Liver (tissue), 9 donors: ENCODE measurements around the gene CDC6. TPM values are rescaled to one million over a fixed set of nuclear protein-coding genes. Genes with fewer than 3 reads are reported as not detected.

Source experiments
- DNase-seq: peaks from one replicate; pipeline ENCODE4 v3.0.0-alpha.2; 2017; ENCODE audit warnings: low spot score
- H3K27ac ChIP-seq, 2 donors: one replicate each; pipeline ENCODE4 v1.7.0; 2013; ENCODE audit warnings: inconsistent platforms in 2 of 2, low read length in 2 of 2, control low read depth in 1 of 2, low read depth in 1 of 2, mild to moderate bottlenecking in 1 of 2
- H3K27me3 ChIP-seq, 4 donors: one replicate each; pipeline versions ENCODE4 v1.6.1 to v1.7.0; 2013; ENCODE audit warnings: low read length in 3 of 4, inconsistent platforms in 1 of 4, mild to moderate bottlenecking in 1 of 4, moderate library complexity in 1 of 4; ENCODE audit not compliant: control insufficient read depth in 4 of 4, insufficient read depth in 4 of 4
- H3K36me3 ChIP-seq, 4 donors: one replicate each; pipeline versions ENCODE4 v1.6.1 to v1.7.0; 2013; ENCODE audit warnings: low read length in 3 of 4, mild to moderate bottlenecking in 3 of 4, low read depth in 1 of 4, moderate library complexity in 1 of 4; ENCODE audit not compliant: control insufficient read depth in 4 of 4, insufficient read depth in 3 of 4
- H3K4me1 ChIP-seq, 4 donors: one replicate each; pipeline versions ENCODE4 v1.6.1 to v1.7.0; 2013; ENCODE audit warnings: low read length in 3 of 4, mild to moderate bottlenecking in 3 of 4, moderate library complexity in 1 of 4; ENCODE audit not compliant: control insufficient read depth in 4 of 4, insufficient read depth in 4 of 4
- H3K4me3 ChIP-seq, 3 donors: one replicate each; pipeline versions ENCODE4 v1.6.1 to v1.7.0; 2013; ENCODE audit warnings: low read length in 3 of 3, control low read depth in 1 of 3, low read depth in 1 of 3, mild to moderate bottlenecking in 1 of 3
- H3K9ac ChIP-seq, 2 donors: one replicate each; pipeline ENCODE4 v1.7.0; 2013; ENCODE audit warnings: low read length in 2 of 2, mild to moderate bottlenecking in 2 of 2, moderate library complexity in 2 of 2, control low read depth in 1 of 2, low read depth in 1 of 2
- H3K9me3 ChIP-seq, 4 donors: one replicate each; pipeline versions ENCODE4 v1.6.1 to v1.7.0; 2013; ENCODE audit warnings: low read length in 3 of 4; ENCODE audit not compliant: control insufficient read depth in 4 of 4
- EGR1 ChIP-seq, 2 donors: IDR thresholded peaks; 2 replicates each; pipeline ENCODE4 v1.6.1; 2016 to 2018; ENCODE audit warnings: antibody characterized with exemption in 2 of 2, low read depth in 2 of 2
- FOXA1 ChIP-seq: IDR thresholded peaks from 2 replicates; pipeline ENCODE4 v1.6.1; 2016; ENCODE audit warnings: antibody characterized with exemption
- GABPA ChIP-seq, 2 donors: IDR thresholded peaks in 1 of 2; conservative IDR thresholded peaks in 1 of 2; 2 replicates each; pipeline ENCODE4 v1.6.1; 2016; ENCODE audit warnings: antibody characterized with exemption in 2 of 2, mild to moderate bottlenecking in 1 of 2, moderate library complexity in 1 of 2
- JUND ChIP-seq, 2 donors: IDR thresholded peaks; 2 replicates each; pipeline ENCODE4 v1.6.1; 2016; ENCODE audit warnings: antibody characterized with exemption in 2 of 2
- NR2F2 ChIP-seq: IDR thresholded peaks from 2 replicates; pipeline ENCODE4 v1.6.1; 2016; ENCODE audit warnings: antibody characterized with exemption
- RAD21 ChIP-seq, 2 donors: IDR thresholded peaks; 2 replicates each; pipeline ENCODE4 v1.6.1; 2016; ENCODE audit warnings: antibody characterized with exemption in 2 of 2, mild to moderate bottlenecking in 2 of 2
- SP1 ChIP-seq: IDR thresholded peaks from 2 replicates; pipeline ENCODE4 v1.6.1; 2018; ENCODE audit warnings: antibody characterized with exemption, mild to moderate bottlenecking
- TAF1 ChIP-seq: conservative IDR thresholded peaks from 2 replicates; pipeline ENCODE4 v1.6.1; 2016; ENCODE audit warnings: antibody characterized with exemption, mild to moderate bottlenecking
- YY1 ChIP-seq: IDR thresholded peaks from 2 replicates; pipeline ENCODE4 v1.6.1; 2016; ENCODE audit warnings: antibody characterized with exemption, mild to moderate bottlenecking
- WGBS: extraction: QIAGEN DNeasy Blood & Tissue Kit; methylation state at CpG from one replicate; pipeline ENCODE4 v1.1.7; 2013; 5-methylcytosine and 5-hydroxymethylcytosine counted together
- polyA plus RNA-seq, 2 donors: library from polyadenylated mRNA; stranded (reverse) in 1 of 2; unstranded in 1 of 2; fragments of 200-250 nt in 1 of 2; fragments of >200 nt in 1 of 2; fragmentation: Nextera tagmentation in 1 of 2; extraction: Ambion mirVana in 1 of 2; gene quantifications; one replicate each; pipeline versions ENCODE4 v1.2.1 to v1.2.3, GENCODE V29; 2013 to 2015
- total RNA-seq, 2 donors: library from RNA; depleted of rRNA; stranded (reverse); fragments of >200 nt; gene quantifications; one replicate each; pipeline ENCODE4 v1.2.3, GENCODE V29; 2014
- TF ChIP-seq, protein P1 (sequence below): IDR thresholded peaks from 2 replicates; pipeline ENCODE4 v1.6.1; 2016; ENCODE audit warnings: antibody characterized with exemption
- TF ChIP-seq, protein P2 (sequence below): IDR thresholded peaks from 2 replicates; pipeline ENCODE4 v1.6.1; 2016; ENCODE audit warnings: antibody characterized with exemption, mild to moderate bottlenecking
- TF ChIP-seq, protein P3 (sequence below): IDR thresholded peaks from 2 replicates; pipeline ENCODE4 v1.6.1; 2016; ENCODE audit warnings: antibody characterized with exemption
- donor health status: healthy.
- donor health status: healthy.
- donor health status: healthy.
- donor health status: healthy.
- donor health status: healthy.

CDC6 gene
- total and polyA plus RNA-seq, 4 donors, result 0.54 to 16.5 (median 2.5) TPM

DNA sequence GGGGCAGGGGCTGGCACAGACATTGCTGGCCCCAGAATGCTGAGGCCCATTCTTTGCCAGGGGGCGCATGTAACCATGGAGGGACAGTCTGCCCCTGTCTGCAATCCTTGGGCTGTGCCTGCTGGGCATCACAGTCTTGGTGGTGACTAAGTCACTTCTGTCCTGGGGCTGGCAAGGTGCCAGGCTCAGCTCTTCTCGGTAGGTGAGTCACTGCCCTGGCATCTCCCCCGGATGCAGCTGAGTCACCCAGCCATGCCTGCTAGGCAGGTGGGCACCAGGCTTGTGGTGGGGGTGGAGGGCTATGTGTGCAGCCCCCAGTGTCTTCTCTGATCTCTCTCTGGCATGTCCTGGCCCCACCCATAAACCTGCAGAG, 26.9 kb downstream of the CDC6 start:
- Histone ChIP-seq H3K4me1 (peaks cover 42 to 84% (median 73%) of the 10 kb centered on the region in 4 donors), H3K9ac (no peak overlapping the region), H3K27ac (peak overlapping the region in 1 of 2 donors; percentile 19), H3K36me3 (no peaks in the 10 kb centered on the region), H3K27me3 (no peaks in the 10 kb centered on the region), H3K4me3 (no peak overlapping the region), H3K9me3 (no peaks in the 10 kb centered on the region)
- peak; percentile 79 to 96 for TF ChIP-seq JUND (IDR thresholded peaks at IDR 0.05)
- no peak for TF ChIP-seq SP1
- WGBS, result 34% methylated on average over 3 of the region's 3 CpGs
- DNase-seq, result no peak

DNA sequence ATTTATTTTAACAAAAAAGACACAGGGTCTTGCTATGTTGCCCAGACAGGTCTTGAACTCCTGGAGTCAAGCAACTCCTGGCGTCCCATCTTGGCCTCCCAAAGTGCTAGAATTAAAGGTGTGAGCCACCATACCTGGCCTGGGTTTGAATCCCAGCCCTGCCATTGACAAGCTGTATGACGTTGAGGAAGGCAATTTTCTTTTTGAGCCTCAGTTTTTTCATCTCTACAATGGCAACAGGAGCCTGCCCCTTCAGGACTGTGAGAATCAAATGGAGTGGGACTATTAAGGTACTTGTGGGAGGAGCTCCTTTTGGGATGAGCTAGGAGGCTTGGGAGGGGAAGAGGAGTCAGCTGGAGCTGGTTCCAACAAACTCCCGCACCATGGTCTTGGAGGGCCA, 27.5 kb downstream of the CDC6 start:
- no peak overlapping the region for H3K9ac ChIP-seq
- TF ChIP-seq, protein P1, sequence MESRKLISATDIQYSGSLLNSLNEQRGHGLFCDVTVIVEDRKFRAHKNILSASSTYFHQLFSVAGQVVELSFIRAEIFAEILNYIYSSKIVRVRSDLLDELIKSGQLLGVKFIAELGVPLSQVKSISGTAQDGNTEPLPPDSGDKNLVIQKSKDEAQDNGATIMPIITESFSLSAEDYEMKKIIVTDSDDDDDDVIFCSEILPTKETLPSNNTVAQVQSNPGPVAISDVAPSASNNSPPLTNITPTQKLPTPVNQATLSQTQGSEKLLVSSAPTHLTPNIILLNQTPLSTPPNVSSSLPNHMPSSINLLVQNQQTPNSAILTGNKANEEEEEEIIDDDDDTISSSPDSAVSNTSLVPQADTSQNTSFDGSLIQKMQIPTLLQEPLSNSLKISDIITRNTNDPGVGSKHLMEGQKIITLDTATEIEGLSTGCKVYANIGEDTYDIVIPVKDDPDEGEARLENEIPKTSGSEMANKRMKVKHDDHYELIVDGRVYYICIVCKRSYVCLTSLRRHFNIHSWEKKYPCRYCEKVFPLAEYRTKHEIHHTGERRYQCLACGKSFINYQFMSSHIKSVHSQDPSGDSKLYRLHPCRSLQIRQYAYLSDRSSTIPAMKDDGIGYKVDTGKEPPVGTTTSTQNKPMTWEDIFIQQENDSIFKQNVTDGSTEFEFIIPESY, result no peak
- TF ChIP-seq, protein P2, sequence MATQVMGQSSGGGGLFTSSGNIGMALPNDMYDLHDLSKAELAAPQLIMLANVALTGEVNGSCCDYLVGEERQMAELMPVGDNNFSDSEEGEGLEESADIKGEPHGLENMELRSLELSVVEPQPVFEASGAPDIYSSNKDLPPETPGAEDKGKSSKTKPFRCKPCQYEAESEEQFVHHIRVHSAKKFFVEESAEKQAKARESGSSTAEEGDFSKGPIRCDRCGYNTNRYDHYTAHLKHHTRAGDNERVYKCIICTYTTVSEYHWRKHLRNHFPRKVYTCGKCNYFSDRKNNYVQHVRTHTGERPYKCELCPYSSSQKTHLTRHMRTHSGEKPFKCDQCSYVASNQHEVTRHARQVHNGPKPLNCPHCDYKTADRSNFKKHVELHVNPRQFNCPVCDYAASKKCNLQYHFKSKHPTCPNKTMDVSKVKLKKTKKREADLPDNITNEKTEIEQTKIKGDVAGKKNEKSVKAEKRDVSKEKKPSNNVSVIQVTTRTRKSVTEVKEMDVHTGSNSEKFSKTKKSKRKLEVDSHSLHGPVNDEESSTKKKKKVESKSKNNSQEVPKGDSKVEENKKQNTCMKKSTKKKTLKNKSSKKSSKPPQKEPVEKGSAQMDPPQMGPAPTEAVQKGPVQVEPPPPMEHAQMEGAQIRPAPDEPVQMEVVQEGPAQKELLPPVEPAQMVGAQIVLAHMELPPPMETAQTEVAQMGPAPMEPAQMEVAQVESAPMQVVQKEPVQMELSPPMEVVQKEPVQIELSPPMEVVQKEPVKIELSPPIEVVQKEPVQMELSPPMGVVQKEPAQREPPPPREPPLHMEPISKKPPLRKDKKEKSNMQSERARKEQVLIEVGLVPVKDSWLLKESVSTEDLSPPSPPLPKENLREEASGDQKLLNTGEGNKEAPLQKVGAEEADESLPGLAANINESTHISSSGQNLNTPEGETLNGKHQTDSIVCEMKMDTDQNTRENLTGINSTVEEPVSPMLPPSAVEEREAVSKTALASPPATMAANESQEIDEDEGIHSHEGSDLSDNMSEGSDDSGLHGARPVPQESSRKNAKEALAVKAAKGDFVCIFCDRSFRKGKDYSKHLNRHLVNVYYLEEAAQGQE, result no peak
- TF ChIP-seq, protein P3, sequence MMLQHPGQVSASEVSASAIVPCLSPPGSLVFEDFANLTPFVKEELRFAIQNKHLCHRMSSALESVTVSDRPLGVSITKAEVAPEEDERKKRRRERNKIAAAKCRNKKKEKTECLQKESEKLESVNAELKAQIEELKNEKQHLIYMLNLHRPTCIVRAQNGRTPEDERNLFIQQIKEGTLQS, result no peak
- no peak for TF ChIP-seq EGR1 (IDR thresholded peaks at IDR 0.05; ENCODE audit: low read depth in 2 of 2)
- no peak for TF ChIP-seq JUND (IDR thresholded peaks at IDR 0.05)
- TF ChIP-seq YY1, result no peak
- TF ChIP-seq FOXA1, result no peak
- TF ChIP-seq TAF1, result no peak
- TF ChIP-seq SP1, result no peak
- no peak for TF ChIP-seq GABPA (IDR thresholded peaks at IDR 0.05 in 1 of 2, conservative IDR thresholded peaks at IDR 0.05 in 1 of 2)
- no peak for TF ChIP-seq NR2F2
- no peak for TF ChIP-seq RAD21 (IDR thresholded peaks at IDR 0.05)
- WGBS, result 93% methylated on average over 3 of the region's 3 CpGs
- no peaks in the 10 kb centered on the region for H3K27me3 ChIP-seq
- no peak overlapping the region for H3K27ac ChIP-seq
- H3K36me3 ChIP-seq, result no peaks in the 10 kb centered on the region
- H3K4me3 ChIP-seq, result no peak overlapping the region
- H3K9me3 ChIP-seq, result no peaks in the 10 kb centered on the region
- peaks cover 41 to 83% (median 72%) of the 10 kb centered on the region in 4 donors for H3K4me1 ChIP-seq
- no peak for DNase-seq
